Fibroblast of lung (primary cell): Measurements from ENCODE around the gene ZNF92. TPM values are rescaled to one million over a fixed set of nuclear protein-coding genes. Genes with fewer than 3 reads are reported as not detected.

Experiments
- DNase-seq, 2 donors: peaks; one replicate each; pipeline versions ENCODE4 v3.0.0 to v3.0.0-alpha.2; 2010; ENCODE audit warnings: low read depth in 2 of 2
- H2AFZ ChIP-seq: 2 replicates; pipeline ENCODE4 v1.5.1; 2012; ENCODE audit warnings: low read length, control low read depth, inconsistent platforms
- H3K27ac ChIP-seq: 2 replicates; pipeline ENCODE4 v1.5.1; 2011; ENCODE audit warnings: low read length, control low read depth; ENCODE audit not compliant: insufficient read depth
- H3K27me3 ChIP-seq: 2 replicates; pipeline ENCODE4 v1.5.1; 2011; ENCODE audit warnings: mild to moderate bottlenecking, low read length; ENCODE audit not compliant: control insufficient read depth, insufficient read depth
- H3K36me3 ChIP-seq: 2 replicates; pipeline ENCODE4 v1.5.1; 2011; ENCODE audit warnings: low read length; ENCODE audit not compliant: control insufficient read depth, insufficient read depth
- H3K4me1 ChIP-seq: 2 replicates; pipeline ENCODE4 v1.5.1; 2011; ENCODE audit warnings: low read length; ENCODE audit not compliant: control insufficient read depth, insufficient read depth; ENCODE audit errors: extremely low read depth
- H3K4me2 ChIP-seq: 2 replicates; pipeline ENCODE4 v1.5.1; 2011; ENCODE audit warnings: low read length, control low read depth; ENCODE audit not compliant: insufficient read depth; ENCODE audit errors: extremely low read depth
- H3K4me3 ChIP-seq, 4 experiments: fragments of 200-600 bp in 1 of 4; sonication (generic) in 1 of 4; replicated peaks in 1 of 4; 2 replicates each; pipeline ENCODE4 v1.5.1; 2011 to 2016; ENCODE audit warnings: low read length in 4 of 4, low read depth in 3 of 4, mild to moderate bottlenecking in 3 of 4, control low read depth in 2 of 4, inconsistent platforms in 1 of 4, mixed read lengths in 1 of 4; ENCODE audit not compliant: insufficient read depth in 1 of 4; ENCODE audit errors: control extremely low read depth in 1 of 4
- H3K79me2 ChIP-seq: 2 replicates; pipeline ENCODE4 v1.5.1; 2012; ENCODE audit warnings: mild to moderate bottlenecking, low read length, inconsistent platforms; ENCODE audit not compliant: control insufficient read depth, insufficient read depth
- H3K9ac ChIP-seq: 2 replicates; pipeline ENCODE4 v1.5.1; 2011; ENCODE audit warnings: mild to moderate bottlenecking, low read length, control low read depth; ENCODE audit not compliant: insufficient read depth
- H3K9me3 ChIP-seq: 2 replicates; pipeline ENCODE4 v1.5.1; 2012; ENCODE audit warnings: low read depth, low read length; ENCODE audit not compliant: control insufficient read depth, insufficient read depth
- H4K20me1 ChIP-seq: 2 replicates; pipeline ENCODE4 v1.5.1; 2011; ENCODE audit warnings: low read length; ENCODE audit not compliant: control insufficient read depth, insufficient read depth; ENCODE audit errors: extremely low read depth
- EZH2 ChIP-seq: IDR thresholded peaks from 2 replicates; pipeline ENCODE4 v1.5.1; 2012; ENCODE audit warnings: low read length, control low read depth, mild to moderate bottlenecking; ENCODE audit errors: missing control alignments
- polyA minus RNA-seq: library from RNA; depleted of rRNA, polyadenylated mRNA; stranded (reverse); fragments of >200 nt; gene quantifications from 2 replicates; pipeline ENCODE4 v1.2.3, GENCODE V29; 2011; ENCODE audit warnings: low replicate concordance
- polyA plus RNA-seq, 2 donors: library from polyadenylated mRNA; depleted of rRNA in 1 of 2; stranded (reverse) in 1 of 2; unstranded in 1 of 2; fragments of >200 nt; gene quantifications; 2 replicates each; pipeline ENCODE4 v1.2.1, GENCODE V29; 2011 to 2012; ENCODE audit warnings: missing spikeins in 1 of 2
- total RNA-seq: library from RNA; depleted of rRNA; stranded (reverse); fragments of >200 nt; gene quantifications from 2 replicates; pipeline ENCODE4 v1.2.1, GENCODE V29; 2014
- TF ChIP-seq, protein P1 (sequence below), 2 donors: IDR thresholded peaks in 1 of 2; conservative IDR thresholded peaks in 1 of 2; 1 replicate in 1 of 2; 2 replicates in 1 of 2; pipeline ENCODE4 v1.5.1; 2011 to 2012; ENCODE audit warnings: low read length in 2 of 2, control low read depth in 1 of 2, inconsistent platforms in 1 of 2, low read depth in 1 of 2, mild to moderate bottlenecking in 1 of 2

Gene ZNF92
- 3.6 and 4.1 TPM in 2 replicates for total RNA-seq
- polyA plus RNA-seq, result 4.0 and 4.1 TPM in 2 replicates
- 2.8 and 3.2 TPM in 2 replicates for polyA plus RNA-seq (2012)
- polyA minus RNA-seq, result 0.89 TPM in 1 of 2 replicates, not detected in the other

GRCh38 chr7:65373608-65374351 lies at the start of gene ZNF92:
TSS of gene ZNF92 (plus strand) at chr7:65373855. CDS start at chr7:65373998, 143 bp downstream.
- Histone ChIP-seq H3K4me3 (peak within 1 kb of the TSS; percentile 82 to 96 (median 92)), H3K27ac (peak within 1 kb of the TSS; percentile 95), H4K20me1 (no peaks in the 10 kb centered on the region), H3K4me1 (no peaks in the 10 kb centered on the region), H3K27me3 (no peaks in the 10 kb centered on the region), H3K9ac (peak within 1 kb of the TSS; percentile 96), H2AFZ (peak within 1 kb of the TSS; percentile 95), H3K4me2 (peak within 1 kb of the TSS; percentile 84), H3K36me3 (no peaks in the 10 kb centered on the region), H3K9me3 (no peaks in the 10 kb centered on the region), H3K79me2 (peaks cover 36% of the 10 kb centered on the region)
- peak; percentile 91 to 95 for DNase-seq
- no peak for TF ChIP-seq EZH2
- TF ChIP-seq, protein P1, sequence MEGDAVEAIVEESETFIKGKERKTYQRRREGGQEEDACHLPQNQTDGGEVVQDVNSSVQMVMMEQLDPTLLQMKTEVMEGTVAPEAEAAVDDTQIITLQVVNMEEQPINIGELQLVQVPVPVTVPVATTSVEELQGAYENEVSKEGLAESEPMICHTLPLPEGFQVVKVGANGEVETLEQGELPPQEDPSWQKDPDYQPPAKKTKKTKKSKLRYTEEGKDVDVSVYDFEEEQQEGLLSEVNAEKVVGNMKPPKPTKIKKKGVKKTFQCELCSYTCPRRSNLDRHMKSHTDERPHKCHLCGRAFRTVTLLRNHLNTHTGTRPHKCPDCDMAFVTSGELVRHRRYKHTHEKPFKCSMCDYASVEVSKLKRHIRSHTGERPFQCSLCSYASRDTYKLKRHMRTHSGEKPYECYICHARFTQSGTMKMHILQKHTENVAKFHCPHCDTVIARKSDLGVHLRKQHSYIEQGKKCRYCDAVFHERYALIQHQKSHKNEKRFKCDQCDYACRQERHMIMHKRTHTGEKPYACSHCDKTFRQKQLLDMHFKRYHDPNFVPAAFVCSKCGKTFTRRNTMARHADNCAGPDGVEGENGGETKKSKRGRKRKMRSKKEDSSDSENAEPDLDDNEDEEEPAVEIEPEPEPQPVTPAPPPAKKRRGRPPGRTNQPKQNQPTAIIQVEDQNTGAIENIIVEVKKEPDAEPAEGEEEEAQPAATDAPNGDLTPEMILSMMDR (conservative IDR thresholded peaks at IDR 0.05 in 1 of 2, IDR thresholded peaks at IDR 0.05 in 1 of 2; ENCODE audit: low read depth in 1 of 2, low read length in 2 of 2), result no peak

DNA sequence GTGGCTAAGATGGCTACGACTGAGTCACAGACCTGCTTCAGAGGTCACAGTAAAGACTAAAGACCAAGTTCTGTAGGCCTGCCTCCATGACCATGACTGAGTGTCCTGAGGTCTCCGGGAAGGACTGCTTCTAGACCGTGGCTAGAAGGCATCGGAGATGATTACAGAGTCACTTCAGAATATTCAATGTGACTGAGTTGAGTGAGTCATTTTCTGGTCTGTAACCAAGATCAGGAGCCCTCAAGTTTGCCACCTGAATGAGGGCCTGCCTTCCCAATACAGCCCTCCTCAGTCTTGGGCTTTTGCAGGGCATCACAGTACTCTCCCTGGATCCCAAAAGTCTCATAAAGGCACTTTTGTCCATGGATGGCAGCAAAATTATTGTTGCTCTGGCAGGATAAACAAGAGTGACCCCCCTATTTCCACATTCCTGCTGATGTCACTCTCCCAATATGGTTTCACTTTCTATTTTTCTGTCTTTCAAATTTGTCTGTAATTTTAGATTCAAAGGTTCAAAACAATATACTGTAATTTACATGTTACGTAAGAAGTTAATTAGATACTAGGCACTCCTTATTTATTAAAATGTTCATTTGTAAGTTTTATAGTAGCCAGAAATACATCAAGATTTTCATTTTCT lies 47.7 kb upstream of the ZNF92 start:
- peak; percentile 10 to 23 for DNase-seq
- Histone ChIP-seq H3K79me2 (no peaks in the 10 kb centered on the region), H2AFZ (no peak overlapping the region), H4K20me1 (no peaks in the 10 kb centered on the region), H3K4me2 (no peak overlapping the region), H3K4me3 (no peak overlapping the region), H3K9ac (no peak overlapping the region), H3K4me1 (no peaks in the 10 kb centered on the region), H3K36me3 (no peaks in the 10 kb centered on the region), H3K9me3 (no peaks in the 10 kb centered on the region), H3K27me3 (no peaks in the 10 kb centered on the region), H3K27ac (no peak overlapping the region)
- no peak for TF ChIP-seq EZH2
- TF ChIP-seq, protein P1 (conservative IDR thresholded peaks at IDR 0.05 in 1 of 2, IDR thresholded peaks at IDR 0.05 in 1 of 2; ENCODE audit: low read depth in 1 of 2, low read length in 2 of 2), result no peak

DNA sequence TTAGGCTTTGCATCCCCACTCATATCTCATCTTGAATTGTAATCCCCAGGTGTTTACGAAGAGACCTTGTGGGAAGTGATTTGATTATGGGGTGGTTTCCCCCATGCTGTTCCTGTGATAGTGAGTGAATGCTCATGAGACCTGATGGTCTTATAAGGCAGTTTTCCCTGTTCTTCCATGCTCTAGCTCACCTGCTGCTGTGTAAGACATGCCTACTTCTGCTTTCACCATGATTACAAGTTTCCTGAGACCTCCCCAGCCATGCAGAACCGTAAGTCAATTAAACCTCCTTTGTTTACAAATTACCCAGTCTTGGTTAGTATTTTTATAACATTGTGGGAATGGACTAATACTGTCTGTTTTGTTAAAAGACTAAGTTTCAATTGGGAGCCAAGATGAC lies 35.3 kb upstream of the ZNF92 start:
- no peak overlapping the region for H3K27ac ChIP-seq
- H3K4me2 ChIP-seq, result no peak overlapping the region
- no peaks in the 10 kb centered on the region for H3K36me3 ChIP-seq
- DNase-seq, result no peak
- no peaks in the 10 kb centered on the region for H3K79me2 ChIP-seq
- H4K20me1 ChIP-seq, result no peaks in the 10 kb centered on the region
- no peak for TF ChIP-seq EZH2
- TF ChIP-seq, protein P1 (conservative IDR thresholded peaks at IDR 0.05 in 1 of 2, IDR thresholded peaks at IDR 0.05 in 1 of 2; ENCODE audit: low read depth in 1 of 2, low read length in 2 of 2), result no peak
- H3K27me3 ChIP-seq, result no peaks in the 10 kb centered on the region
- no peaks in the 10 kb centered on the region for H3K4me1 ChIP-seq
- H3K9me3 ChIP-seq, result no peaks in the 10 kb centered on the region
- no peak overlapping the region for H3K4me3 ChIP-seq
- H2AFZ ChIP-seq, result no peak overlapping the region
- H3K9ac ChIP-seq, result no peak overlapping the region
